ENCODE data around the gene EPB42.

GRCh38 chr15:43238671-43239131 lies 17.9 kb upstream of the EPB42 start:
- TF ChIP-seq, protein P1, sequence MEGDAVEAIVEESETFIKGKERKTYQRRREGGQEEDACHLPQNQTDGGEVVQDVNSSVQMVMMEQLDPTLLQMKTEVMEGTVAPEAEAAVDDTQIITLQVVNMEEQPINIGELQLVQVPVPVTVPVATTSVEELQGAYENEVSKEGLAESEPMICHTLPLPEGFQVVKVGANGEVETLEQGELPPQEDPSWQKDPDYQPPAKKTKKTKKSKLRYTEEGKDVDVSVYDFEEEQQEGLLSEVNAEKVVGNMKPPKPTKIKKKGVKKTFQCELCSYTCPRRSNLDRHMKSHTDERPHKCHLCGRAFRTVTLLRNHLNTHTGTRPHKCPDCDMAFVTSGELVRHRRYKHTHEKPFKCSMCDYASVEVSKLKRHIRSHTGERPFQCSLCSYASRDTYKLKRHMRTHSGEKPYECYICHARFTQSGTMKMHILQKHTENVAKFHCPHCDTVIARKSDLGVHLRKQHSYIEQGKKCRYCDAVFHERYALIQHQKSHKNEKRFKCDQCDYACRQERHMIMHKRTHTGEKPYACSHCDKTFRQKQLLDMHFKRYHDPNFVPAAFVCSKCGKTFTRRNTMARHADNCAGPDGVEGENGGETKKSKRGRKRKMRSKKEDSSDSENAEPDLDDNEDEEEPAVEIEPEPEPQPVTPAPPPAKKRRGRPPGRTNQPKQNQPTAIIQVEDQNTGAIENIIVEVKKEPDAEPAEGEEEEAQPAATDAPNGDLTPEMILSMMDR (IDR thresholded peaks at IDR 0.05; ENCODE audit: low read depth, low read length) = no peak
- TF ChIP-seq POLR2A (IDR thresholded peaks at IDR 0.05; ENCODE audit: extremely low read depth, insufficient read length) = no peak
- TF ChIP-seq MYC (IDR thresholded peaks at IDR 0.05; ENCODE audit: low read depth, low read length) = no peak
- no peak for TF ChIP-seq MAX (IDR thresholded peaks at IDR 0.05; ENCODE audit: low read depth, low read length)
